ENCODE data around the gene MAK.
"Not testable (repeated sequence)": the region's sequence is repeated elsewhere in the genome, so short reads cannot be mapped to it uniquely, and the experiment has no call there.

DNA sequence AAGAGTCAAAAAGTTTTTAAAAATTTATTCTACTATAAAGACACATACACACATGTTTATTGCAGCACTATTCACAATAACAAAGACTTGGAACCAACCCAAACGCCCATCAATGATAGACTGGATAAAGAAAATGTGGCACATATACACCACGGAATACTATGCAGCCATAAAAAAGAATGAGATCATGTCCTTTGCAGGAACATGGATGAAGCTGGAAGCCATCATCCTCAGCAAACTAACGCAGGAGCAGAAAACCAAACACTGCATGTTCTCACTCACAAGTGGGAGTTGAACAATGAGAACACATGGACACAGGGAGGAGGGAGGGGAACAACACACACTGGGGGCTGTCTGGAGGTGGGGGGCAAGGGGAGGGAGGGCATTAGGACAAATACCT, 28.4 kb upstream of the MAK start:
- TF ChIP-seq POLR2A, CTCF (IDR thresholded peaks at IDR 0.05): not testable (repeated sequence)

Data from tibial nerve (tissue), 3 donors.